Measurements from ENCODE around the gene DOCK8. TPM values are rescaled to one million over a fixed set of nuclear protein-coding genes. Genes with fewer than 3 reads are reported as not detected.

Gene DOCK8
- total RNA-seq, 1 experiment from 2014 or later = 0.37 TPM

DNA sequence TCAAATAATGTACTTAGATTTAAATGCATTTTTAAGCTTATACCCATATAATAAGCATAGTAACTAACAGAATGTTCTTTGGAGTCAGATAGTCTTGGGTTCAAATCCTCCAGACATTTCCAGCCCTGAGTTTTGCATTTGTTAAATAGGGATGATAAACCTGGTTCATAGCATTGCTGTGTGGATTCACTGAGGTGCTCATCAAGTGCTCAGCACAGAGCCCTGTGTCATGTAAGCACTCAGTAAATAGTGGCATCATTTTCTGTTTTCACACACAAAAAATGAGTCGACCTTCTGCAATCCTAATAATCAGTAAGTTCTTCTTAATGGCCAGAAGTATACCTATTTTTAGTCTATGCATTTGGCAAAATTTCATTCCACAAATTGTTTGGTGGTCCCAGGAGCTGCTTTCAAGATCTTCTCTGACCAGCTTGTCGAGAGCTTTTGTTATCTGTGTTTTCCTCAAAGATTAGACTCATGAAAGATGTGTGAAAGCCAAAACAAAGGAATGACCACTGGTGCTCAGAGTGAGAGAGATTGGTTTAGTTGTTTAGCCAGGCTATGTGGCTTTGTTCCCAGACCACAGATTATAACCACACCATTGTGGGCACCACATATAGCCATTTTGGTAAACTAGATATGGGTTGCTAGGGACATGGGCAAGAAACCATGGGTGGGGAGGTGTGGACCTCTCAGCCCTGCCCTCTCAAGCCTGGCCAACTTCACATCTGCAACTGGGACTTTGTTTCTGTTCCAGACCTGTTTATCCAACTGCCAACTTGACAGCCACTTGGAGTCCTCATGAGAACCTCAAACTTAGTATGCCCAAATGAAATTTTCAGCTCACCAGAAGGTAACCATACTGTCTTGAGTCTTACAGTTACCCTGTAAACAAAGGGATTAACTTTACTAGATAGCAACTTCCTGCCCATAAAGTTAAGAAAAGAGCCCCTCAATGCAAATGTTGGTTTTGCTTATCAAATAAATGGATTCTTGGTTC, 45.0 kb downstream of the DOCK8 start:
- H2AFZ ChIP-seq (ENCODE audit: low read depth, low read length, poor library complexity, severe bottlenecking) = no peak overlapping the region
- H3K9ac ChIP-seq (ENCODE audit: low read length) = no peak overlapping the region
- H3K27me3 ChIP-seq (ENCODE audit: insufficient read depth, low read length) = peaks cover 10% of the 10 kb centered on the region; the same call in 1 of the 2 replicates
- ATAC-seq (no peak), DNase-seq (ENCODE audit: low read depth, low spot score) (no peak)
- H3K4me1 ChIP-seq (ENCODE audit: control insufficient read depth in 1 of 2, insufficient read depth in 2 of 2, low read length in 2 of 2) = no peaks in the 10 kb centered on the region
- no peaks in the 10 kb centered on the region for H4K20me1 ChIP-seq (ENCODE audit: insufficient read depth)
- no peak overlapping the region for H3K27ac ChIP-seq (ENCODE audit: low read depth, low read length)
- H3K4me2 ChIP-seq (ENCODE audit: low read length) = no peak overlapping the region
- RAD21 ChIA-PET (ENCODE audit: low non-redundant PET in 1 of 2, low total read pairs in 2 of 2, uncharacterized antibody in 2 of 2, unreplicated experiment in 2 of 2) = no interaction called here
- TF ChIP-seq SIN3A (IDR thresholded peaks at IDR 0.05; ENCODE audit: low read depth) (no peak), POLR2A (IDR thresholded peaks at IDR 0.05; ENCODE audit: borderline replicate concordance, extremely low read depth, insufficient read depth, insufficient read length) (no peak), ZFX (IDR thresholded peaks at IDR 0.05) (no peak), ELF1 (IDR thresholded peaks at IDR 0.05; ENCODE audit: borderline replicate concordance, low read depth) (no peak), FOSL1 (IDR thresholded peaks at IDR 0.05; ENCODE audit: low read depth) (no peak), RAD21 (IDR thresholded peaks at IDR 0.05; ENCODE audit: low read depth) (no peak), TCF7L2 (IDR thresholded peaks at IDR 0.05; ENCODE audit: borderline replicate concordance, extremely low read depth, insufficient read depth, insufficient read length) (no peak), SRF (IDR thresholded peaks at IDR 0.05; ENCODE audit: low read depth) (no peak), POLR2AphosphoS5 (IDR thresholded peaks at IDR 0.05; ENCODE audit: low read depth, low read length) (no peak), EZH2 (IDR thresholded peaks at IDR 0.05) (no peak)
- TF ChIP-seq, protein P1, sequence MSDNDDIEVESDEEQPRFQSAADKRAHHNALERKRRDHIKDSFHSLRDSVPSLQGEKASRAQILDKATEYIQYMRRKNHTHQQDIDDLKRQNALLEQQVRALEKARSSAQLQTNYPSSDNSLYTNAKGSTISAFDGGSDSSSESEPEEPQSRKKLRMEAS (IDR thresholded peaks at IDR 0.05) = no peak
- TF ChIP-seq, protein P2, sequence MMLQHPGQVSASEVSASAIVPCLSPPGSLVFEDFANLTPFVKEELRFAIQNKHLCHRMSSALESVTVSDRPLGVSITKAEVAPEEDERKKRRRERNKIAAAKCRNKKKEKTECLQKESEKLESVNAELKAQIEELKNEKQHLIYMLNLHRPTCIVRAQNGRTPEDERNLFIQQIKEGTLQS (IDR thresholded peaks at IDR 0.05) = no peak
- TF ChIP-seq, protein P3, sequence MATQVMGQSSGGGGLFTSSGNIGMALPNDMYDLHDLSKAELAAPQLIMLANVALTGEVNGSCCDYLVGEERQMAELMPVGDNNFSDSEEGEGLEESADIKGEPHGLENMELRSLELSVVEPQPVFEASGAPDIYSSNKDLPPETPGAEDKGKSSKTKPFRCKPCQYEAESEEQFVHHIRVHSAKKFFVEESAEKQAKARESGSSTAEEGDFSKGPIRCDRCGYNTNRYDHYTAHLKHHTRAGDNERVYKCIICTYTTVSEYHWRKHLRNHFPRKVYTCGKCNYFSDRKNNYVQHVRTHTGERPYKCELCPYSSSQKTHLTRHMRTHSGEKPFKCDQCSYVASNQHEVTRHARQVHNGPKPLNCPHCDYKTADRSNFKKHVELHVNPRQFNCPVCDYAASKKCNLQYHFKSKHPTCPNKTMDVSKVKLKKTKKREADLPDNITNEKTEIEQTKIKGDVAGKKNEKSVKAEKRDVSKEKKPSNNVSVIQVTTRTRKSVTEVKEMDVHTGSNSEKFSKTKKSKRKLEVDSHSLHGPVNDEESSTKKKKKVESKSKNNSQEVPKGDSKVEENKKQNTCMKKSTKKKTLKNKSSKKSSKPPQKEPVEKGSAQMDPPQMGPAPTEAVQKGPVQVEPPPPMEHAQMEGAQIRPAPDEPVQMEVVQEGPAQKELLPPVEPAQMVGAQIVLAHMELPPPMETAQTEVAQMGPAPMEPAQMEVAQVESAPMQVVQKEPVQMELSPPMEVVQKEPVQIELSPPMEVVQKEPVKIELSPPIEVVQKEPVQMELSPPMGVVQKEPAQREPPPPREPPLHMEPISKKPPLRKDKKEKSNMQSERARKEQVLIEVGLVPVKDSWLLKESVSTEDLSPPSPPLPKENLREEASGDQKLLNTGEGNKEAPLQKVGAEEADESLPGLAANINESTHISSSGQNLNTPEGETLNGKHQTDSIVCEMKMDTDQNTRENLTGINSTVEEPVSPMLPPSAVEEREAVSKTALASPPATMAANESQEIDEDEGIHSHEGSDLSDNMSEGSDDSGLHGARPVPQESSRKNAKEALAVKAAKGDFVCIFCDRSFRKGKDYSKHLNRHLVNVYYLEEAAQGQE (IDR thresholded peaks at IDR 0.05; ENCODE audit: low read depth) = no peak
- H3K79me2 ChIP-seq (ENCODE audit: insufficient read depth, low read length) = no peaks in the 10 kb centered on the region
- H3K4me3 ChIP-seq (replicated peaks in 1 of 2; ENCODE audit: low read depth in 1 of 2, low read length in 2 of 2) = no peak overlapping the region
- no TSS peak for BruUV-seq (replicated peaks)
- CTCF ChIA-PET = no interaction called here
- intact Hi-C loops (cut with micrococcal nuclease) = no loop called here
- no peaks in the 10 kb centered on the region for H3K9me2 ChIP-seq (ENCODE audit: insufficient read depth)
- H3K36me3 ChIP-seq (ENCODE audit: control insufficient read depth in 1 of 2, insufficient read depth in 2 of 2, low read length in 2 of 2) = no peaks in the 10 kb centered on the region
- no peaks in the 10 kb centered on the region for H3K9me3 ChIP-seq (ENCODE audit: control insufficient read depth in 1 of 2, insufficient read depth in 1 of 2, low read depth in 1 of 2, low read length in 2 of 2)
- POLR2A ChIA-PET = no interaction called here

All from HCT116 (cell line).